Measurements from ENCODE around the gene FYB1. TPM values are rescaled to one million over a fixed set of nuclear protein-coding genes. Genes with fewer than 3 reads are reported as not detected.

Gene FYB1
- total RNA-seq, 1 experiment from 2014 or later, result 1.3 TPM

DNA sequence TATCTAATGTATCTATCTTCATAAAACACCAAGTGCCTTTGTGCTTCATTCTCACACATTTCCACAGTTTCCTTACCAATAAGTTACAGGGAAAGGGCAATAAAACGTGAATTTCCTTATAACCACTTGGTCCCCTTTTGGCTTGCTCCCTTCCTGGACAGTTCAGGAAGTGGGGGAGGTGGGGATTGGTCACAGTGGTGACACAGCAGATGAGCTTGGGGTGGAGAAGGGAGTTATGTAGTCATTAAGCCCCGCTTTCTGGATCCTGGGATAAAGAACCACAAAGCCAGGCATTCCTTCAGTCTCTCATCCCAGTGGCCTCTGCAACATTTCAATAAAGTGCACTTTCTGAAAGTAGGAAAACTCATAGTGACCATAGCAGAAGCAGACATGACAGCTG is 47.1 kb upstream of the FYB1 start:
- H3K4me3 Mint-ChIP-seq (ENCODE audit: unreplicated experiment), result no peak overlapping the region
- CTCF ChIA-PET, result no interaction called here
- H3K9me3 Mint-ChIP-seq (ENCODE audit: unreplicated experiment), result no peaks in the 10 kb centered on the region
- H3K27ac Mint-ChIP-seq (ENCODE audit: unreplicated experiment), result no peak overlapping the region
- H3K27me3 Mint-ChIP-seq (ENCODE audit: insufficient read depth, unreplicated experiment), result no peaks in the 10 kb centered on the region
- no peak for DNase-seq
- TF ChIP-seq, protein P1, sequence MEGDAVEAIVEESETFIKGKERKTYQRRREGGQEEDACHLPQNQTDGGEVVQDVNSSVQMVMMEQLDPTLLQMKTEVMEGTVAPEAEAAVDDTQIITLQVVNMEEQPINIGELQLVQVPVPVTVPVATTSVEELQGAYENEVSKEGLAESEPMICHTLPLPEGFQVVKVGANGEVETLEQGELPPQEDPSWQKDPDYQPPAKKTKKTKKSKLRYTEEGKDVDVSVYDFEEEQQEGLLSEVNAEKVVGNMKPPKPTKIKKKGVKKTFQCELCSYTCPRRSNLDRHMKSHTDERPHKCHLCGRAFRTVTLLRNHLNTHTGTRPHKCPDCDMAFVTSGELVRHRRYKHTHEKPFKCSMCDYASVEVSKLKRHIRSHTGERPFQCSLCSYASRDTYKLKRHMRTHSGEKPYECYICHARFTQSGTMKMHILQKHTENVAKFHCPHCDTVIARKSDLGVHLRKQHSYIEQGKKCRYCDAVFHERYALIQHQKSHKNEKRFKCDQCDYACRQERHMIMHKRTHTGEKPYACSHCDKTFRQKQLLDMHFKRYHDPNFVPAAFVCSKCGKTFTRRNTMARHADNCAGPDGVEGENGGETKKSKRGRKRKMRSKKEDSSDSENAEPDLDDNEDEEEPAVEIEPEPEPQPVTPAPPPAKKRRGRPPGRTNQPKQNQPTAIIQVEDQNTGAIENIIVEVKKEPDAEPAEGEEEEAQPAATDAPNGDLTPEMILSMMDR (IDR thresholded peaks at IDR 0.05; ENCODE audit: insufficient read depth in 1 of 2, low read depth in 1 of 2, low read length in 1 of 2, severe bottlenecking in 1 of 2, unreplicated experiment in 1 of 2), result no peak
- no TSS peak for BruUV-seq (replicated peaks)
- no peaks in the 10 kb centered on the region for H3K36me3 Mint-ChIP-seq (ENCODE audit: insufficient read depth, unreplicated experiment)
- Histone ChIP-seq H3K4me3 (ENCODE audit: low read depth, low read length) (no peak overlapping the region), H3K27me3 (replicated peaks; ENCODE audit: control insufficient read depth, insufficient read depth, low read length) (no peaks in the 10 kb centered on the region), H3K36me3 (ENCODE audit: control insufficient read depth, insufficient read depth, low read length) (no peaks in the 10 kb centered on the region), H3K4me1 (peaks cover 4% of the 10 kb centered on the region), H3K9me3 (no peaks in the 10 kb centered on the region)
- peaks cover 8% of the 10 kb centered on the region for H3K4me1 Mint-ChIP-seq (ENCODE audit: low read depth, unreplicated experiment)
- POLR2A ChIA-PET, result no interaction called here
- intact Hi-C loops (cut with micrococcal nuclease; ENCODE audit: unreplicated experiment), result no loop called here

DNA sequence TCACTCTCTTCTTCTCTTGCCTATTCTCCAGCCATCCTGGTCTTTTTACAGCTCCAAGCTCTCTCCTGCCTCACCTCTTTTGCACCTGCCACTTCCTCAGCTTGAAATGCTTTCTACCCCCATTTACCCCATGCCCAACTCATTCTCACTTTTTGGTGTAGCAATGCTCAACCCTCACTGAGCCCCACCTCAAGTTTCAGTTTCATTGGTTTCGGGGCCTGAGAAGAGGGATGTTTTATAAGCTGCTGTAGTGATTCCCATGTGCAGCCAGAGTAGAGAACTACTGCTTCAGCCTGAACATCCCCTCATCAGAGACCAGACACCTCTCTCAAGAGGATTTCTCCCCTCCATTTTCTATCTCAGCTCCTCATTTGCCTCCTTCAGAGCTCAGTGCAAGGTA is 45.2 kb upstream of the FYB1 start:
- Histone ChIP-seq H3K36me3 (ENCODE audit: control insufficient read depth, insufficient read depth, low read length) (no peaks in the 10 kb centered on the region), H3K4me1 (no peaks in the 10 kb centered on the region), H3K9me3 (no peaks in the 10 kb centered on the region), H3K27me3 (replicated peaks; ENCODE audit: control insufficient read depth, insufficient read depth, low read length) (no peaks in the 10 kb centered on the region), H3K4me3 (ENCODE audit: low read depth, low read length) (no peak overlapping the region)
- H3K9me3 Mint-ChIP-seq (ENCODE audit: unreplicated experiment), result no peaks in the 10 kb centered on the region
- no peaks in the 10 kb centered on the region for H3K36me3 Mint-ChIP-seq (ENCODE audit: insufficient read depth, unreplicated experiment)
- intact Hi-C loops (cut with micrococcal nuclease; ENCODE audit: unreplicated experiment), result no loop called here
- H3K27ac Mint-ChIP-seq (ENCODE audit: unreplicated experiment), result no peak overlapping the region
- H3K4me3 Mint-ChIP-seq (ENCODE audit: unreplicated experiment), result no peak overlapping the region
- BruUV-seq (replicated peaks), result no TSS peak
- no peaks in the 10 kb centered on the region for H3K27me3 Mint-ChIP-seq (ENCODE audit: insufficient read depth, unreplicated experiment)
- no peak for DNase-seq
- POLR2A ChIA-PET, result no interaction called here
- TF ChIP-seq, protein P1 (IDR thresholded peaks at IDR 0.05; ENCODE audit: insufficient read depth in 1 of 2, low read depth in 1 of 2, low read length in 1 of 2, severe bottlenecking in 1 of 2, unreplicated experiment in 1 of 2), result no peak
- peaks cover 4% of the 10 kb centered on the region for H3K4me1 Mint-ChIP-seq (ENCODE audit: low read depth, unreplicated experiment)
- CTCF ChIA-PET, result no interaction called here

DNA sequence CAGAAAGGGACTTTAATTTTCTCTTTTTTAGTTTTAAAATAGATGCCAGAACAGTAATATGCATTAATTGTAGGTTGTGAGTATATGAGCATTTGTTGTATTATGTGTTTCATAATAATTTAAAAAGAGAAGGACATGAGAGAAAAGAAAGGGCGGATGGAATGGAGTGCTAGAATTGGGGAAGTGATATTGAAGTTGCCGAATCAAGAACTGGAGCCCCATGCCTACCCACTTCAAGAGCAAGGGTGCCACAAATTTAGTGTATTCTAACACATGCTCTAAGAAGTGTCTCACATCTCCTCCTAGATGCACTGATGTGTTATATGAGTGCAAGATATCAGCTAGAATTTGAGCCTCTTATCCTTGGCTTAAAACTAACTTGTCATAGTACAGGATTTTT is 43.6 kb upstream of the FYB1 start:
- Histone ChIP-seq H3K36me3 (ENCODE audit: control insufficient read depth, insufficient read depth, low read length) (no peaks in the 10 kb centered on the region), H3K4me3 (ENCODE audit: low read depth, low read length) (no peak overlapping the region), H3K27me3 (replicated peaks; ENCODE audit: control insufficient read depth, insufficient read depth, low read length) (no peaks in the 10 kb centered on the region), H3K4me1 (0 out of 2 replicates have a peak, but pooled peaks cover 2% of the 10 kb centered on the region), H3K9me3 (no peaks in the 10 kb centered on the region)
- intact Hi-C loops (cut with micrococcal nuclease; ENCODE audit: unreplicated experiment), result no loop called here
- BruUV-seq (replicated peaks), result no TSS peak
- no peaks in the 10 kb centered on the region for H3K36me3 Mint-ChIP-seq (ENCODE audit: insufficient read depth, unreplicated experiment)
- H3K27me3 Mint-ChIP-seq (ENCODE audit: insufficient read depth, unreplicated experiment), result no peaks in the 10 kb centered on the region
- DNase-seq, result no peak
- no peak overlapping the region for H3K4me3 Mint-ChIP-seq (ENCODE audit: unreplicated experiment)
- H3K27ac Mint-ChIP-seq (ENCODE audit: unreplicated experiment), result no peak overlapping the region
- no peaks in the 10 kb centered on the region for H3K9me3 Mint-ChIP-seq (ENCODE audit: unreplicated experiment)
- CTCF ChIA-PET, result no interaction called here
- TF ChIP-seq, protein P1 (IDR thresholded peaks at IDR 0.05; ENCODE audit: insufficient read depth in 1 of 2, low read depth in 1 of 2, low read length in 1 of 2, severe bottlenecking in 1 of 2, unreplicated experiment in 1 of 2), result no peak
- POLR2A ChIA-PET, result no interaction called here
- H3K4me1 Mint-ChIP-seq (ENCODE audit: low read depth, unreplicated experiment), result no peaks in the 10 kb centered on the region

All from Caco-2 (cell line).